GM13976 (cell line): Measurements from ENCODE around the gene GALNT14.

Experiments used
- DNase-seq: peaks from one replicate; pipeline ENCODE4 v3.0.0; 2012; ENCODE audit warnings: low spot score
- CTCF ChIP-seq: IDR thresholded peaks from 2 replicates; pipeline ENCODE4 v1.5.1; 2012; ENCODE audit warnings: borderline replicate concordance, mild to moderate bottlenecking; ENCODE audit not compliant: insufficient read depth; ENCODE audit errors: extremely low read depth, missing control alignments, control extremely low read depth
- in situ Hi-C: fragments of 300-500 bp; cut with MboI; formaldehyde crosslinking; loops from one replicate; pipeline ENCODE4 v1.12.0; 2022; ENCODE audit warnings: low sequenced_read_pairs, mixed read lengths, inconsistent platforms; ENCODE audit not compliant: unreplicated experiment

The GALNT14 gene

GRCh38 chr2:30979822-30980245 lies 158.4 kb downstream of the GALNT14 start:
- in situ Hi-C loops = no loop called here
- no peak for DNase-seq
- TF ChIP-seq CTCF = no peak

GRCh38 chr2:30978854-30979253 lies 159.4 kb downstream of the GALNT14 start:
- no peak for TF ChIP-seq CTCF
- in situ Hi-C loops = no loop called here
- no peak for DNase-seq

- DNase-seq = no peak
- TF ChIP-seq CTCF = no peak
- in situ Hi-C loops = no loop called here
Measured at GRCh38 chr2:30978044-30978443, 160.2 kb downstream of the GALNT14 start.

GRCh38 chr2:30975156-30975555 lies 163.1 kb downstream of the GALNT14 start:
- in situ Hi-C loops = no loop called here
- no peak for TF ChIP-seq CTCF

GRCh38 chr2:30974554-30974953 lies 163.7 kb downstream of the GALNT14 start:
- TF ChIP-seq CTCF = no peak
- in situ Hi-C loops = no loop called here
- no peak for DNase-seq

More at GRCh38 chr2:30975156-30975555, 163.1 kb downstream of the GALNT14 start:
- DNase-seq = no peak

GRCh38 chr2:30974092-30974491 lies 164.1 kb downstream of the GALNT14 start:
- in situ Hi-C loops = no loop called here
- TF ChIP-seq CTCF = no peak
- DNase-seq = no peak
